ENCODE data around the gene NFIL3. TPM values are rescaled to one million over a fixed set of nuclear protein-coding genes. Genes with fewer than 3 reads are reported as not detected.

The NFIL3 gene
- polyA plus RNA-seq, 10 donors: 22.9 to 33.0 (median 24.1) TPM

DNA sequence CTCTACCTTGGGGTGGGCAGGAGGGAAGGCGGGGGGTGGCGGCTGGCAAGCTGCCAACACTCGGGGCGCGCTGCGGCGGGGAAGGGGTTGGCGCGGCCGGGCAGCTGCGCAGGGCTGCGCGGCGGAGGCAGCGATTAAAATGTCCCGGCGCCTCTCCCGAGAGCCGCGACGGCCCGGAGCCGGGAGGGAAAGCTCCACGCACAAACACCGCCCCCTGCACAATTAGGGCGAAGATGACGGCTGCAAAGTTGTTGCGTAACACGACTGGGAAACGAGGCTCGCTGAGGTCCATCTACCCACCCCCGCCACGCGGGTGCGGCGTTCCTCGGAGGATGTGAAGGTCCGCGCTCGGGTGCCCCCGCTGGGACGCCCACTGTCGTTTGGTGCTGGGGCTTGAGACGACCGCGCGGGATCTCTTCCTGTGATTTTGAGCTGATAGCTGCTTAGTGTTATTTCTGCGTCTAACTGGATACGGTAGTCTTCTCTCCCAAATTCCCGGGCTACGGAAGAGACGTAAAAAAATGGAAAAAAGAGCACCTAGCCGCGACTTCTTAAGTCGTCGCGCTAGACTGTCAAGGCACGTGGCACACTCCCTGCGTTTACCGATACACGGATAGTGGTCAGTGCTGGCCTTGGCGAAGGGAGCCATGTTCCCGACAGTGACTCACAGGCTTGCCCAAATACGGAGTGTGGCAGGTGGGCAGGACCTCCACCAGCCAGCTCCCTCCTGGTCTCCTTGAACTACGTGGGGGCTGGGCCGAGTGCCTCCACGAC, 958 bp upstream of the NFIL3 start:
- DNase-seq: peak; percentile 64 to 91 (median 82)

- peak; percentile 59 to 86 (median 74) for DNase-seq
These were observed 597 bp downstream of the NFIL3 start for GRCh38 chr9:91422758-91423711.

DNA sequence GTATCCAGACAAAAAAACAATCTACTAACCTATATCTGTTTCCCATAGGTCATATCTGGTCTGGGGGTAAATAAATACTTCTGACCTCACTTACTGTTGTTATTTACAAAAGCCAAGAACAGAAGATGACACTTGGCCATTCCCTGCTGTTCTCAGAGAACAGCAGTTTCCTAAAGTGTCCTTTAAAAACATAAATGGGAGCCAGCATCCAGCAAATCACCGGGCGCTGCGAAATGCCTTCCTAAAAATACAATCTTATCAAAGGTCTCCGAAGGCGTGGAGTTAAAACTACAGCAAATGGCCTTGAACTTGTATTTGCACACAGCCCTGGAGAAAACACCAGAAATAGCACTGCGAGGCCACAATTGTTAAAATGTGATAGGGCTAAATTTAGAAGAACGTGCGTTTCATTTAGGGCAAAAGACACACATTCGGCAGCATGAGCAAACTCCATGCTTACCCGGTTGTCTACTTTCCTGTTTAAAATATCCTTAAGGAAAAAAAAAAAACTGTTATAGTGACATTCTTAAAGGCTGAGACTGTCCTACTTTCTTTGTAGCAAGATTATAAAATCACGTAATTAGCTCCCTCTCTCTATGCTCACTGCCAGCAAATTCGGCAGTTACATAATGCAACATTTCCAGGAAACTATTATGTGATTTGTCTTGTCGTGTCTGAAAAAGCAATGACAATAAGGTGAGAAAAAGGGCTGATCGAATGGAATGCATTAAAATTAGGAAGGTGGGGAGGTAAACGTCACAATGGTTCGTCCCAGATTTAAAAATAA, 1.5 kb downstream of the NFIL3 start:
- DNase-seq: peak in 2 of 3 donors; percentile 49

DNA sequence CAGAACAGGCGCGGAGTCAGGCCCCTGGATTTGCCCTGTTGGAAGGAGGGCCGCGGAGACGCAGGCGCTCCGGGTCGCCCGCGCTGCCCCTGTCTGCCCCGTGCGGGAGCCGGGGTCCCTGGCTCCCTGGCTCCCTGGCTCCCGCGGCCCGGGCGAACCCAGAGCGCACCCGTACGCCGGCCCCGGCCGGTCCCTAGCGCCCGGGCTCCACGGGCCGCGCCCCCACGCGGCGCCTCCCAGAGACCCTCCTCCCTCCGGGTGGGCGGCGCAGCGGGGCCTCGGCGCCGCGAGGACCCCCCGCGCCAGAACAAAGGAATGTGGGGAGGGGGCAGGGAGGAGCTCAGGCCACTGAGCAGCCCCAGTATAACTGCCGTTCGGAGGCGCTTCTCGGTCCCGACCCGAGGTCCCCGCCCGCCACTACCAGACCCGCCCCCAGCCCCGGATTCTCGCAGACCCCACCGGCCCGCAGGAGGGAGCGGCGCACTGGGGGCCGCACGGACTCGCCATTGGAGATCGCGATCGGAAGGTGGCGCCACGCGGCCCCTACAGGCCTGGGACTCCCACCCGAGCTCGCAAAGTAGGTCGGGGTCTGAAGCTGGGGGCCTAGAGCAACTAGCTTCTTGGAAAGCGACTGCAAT, 2.4 kb downstream of the NFIL3 start:
- DNase-seq: peak; percentile 32 to 71 (median 46)

DNA sequence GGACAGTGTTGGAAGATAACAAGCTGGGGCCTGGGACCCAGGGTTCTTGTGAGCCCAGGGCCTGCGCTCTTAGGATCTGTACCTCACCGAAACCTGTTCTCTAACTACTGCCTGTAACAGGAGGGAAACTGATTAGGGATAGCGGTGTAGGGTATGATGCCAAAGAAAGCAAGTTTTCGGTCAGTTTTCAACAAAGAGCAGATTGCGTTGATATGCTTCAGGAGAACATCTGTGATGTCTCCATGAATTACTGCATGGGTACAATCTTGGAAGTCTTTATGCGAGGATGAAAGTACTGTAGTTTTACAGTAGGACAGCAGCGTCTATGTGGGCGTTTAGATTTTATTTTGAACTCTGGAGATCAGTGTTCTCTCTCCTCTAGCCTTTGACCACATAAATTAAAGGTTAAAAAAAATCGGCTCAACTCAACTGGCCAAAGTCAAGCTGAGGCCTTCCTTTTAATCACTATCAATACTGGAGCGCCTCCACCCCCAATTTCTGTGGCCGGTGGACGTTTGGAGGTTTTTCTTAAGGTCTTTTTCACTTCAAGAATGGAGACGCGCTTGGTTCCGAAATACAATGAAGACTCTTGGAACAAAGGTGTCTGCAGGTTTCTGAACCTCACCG, 3.0 kb downstream of the NFIL3 start:
- DNase-seq: peak in 1 of 3 donors; percentile 48

DNA sequence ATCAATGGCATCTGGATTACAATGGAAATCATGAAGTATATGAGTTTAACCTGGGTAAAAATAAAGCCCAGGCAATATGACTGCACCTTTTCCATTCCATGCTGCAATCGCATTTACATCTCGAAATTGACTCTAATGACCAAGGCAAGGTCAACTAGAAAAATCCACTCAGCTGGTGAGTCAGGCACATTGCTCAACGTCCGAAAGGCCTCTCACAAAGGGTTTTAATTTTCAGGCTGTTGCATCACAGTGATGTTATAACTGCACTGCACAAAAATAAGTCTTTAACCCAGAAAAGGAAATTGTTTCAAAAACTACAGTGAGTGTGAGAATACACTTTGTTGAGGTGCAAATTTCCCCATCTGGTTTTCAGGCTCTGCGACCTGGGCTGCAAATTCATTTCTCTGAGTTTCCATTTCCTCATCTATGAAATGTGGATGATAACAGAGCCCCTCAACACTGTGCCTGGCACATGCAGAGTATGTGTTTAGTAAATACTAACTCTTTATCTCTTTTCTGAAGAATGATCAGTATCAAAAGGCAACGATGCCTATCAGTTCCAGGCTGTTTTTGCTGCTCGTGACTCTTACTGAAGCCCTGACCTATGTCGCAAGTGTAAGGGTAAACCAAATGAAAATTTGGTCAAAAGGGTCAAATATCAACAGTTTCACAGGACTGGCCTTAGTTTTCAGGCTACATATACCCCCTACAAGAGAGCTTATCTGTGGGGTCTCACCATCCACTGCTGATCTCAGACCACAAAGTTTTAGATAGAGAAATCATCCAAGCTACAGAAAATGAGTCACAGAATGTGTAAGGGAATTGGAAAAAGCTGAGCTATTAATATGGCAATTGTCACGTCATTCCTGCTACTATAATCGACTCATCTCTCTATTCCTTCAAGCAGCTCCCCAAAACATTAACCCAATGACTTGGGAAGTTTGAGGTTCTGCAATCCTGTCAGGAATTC, 4.1 kb downstream of the NFIL3 start:
- peak in 2 of 3 donors; percentile 35 to 80 for DNase-seq

DNA sequence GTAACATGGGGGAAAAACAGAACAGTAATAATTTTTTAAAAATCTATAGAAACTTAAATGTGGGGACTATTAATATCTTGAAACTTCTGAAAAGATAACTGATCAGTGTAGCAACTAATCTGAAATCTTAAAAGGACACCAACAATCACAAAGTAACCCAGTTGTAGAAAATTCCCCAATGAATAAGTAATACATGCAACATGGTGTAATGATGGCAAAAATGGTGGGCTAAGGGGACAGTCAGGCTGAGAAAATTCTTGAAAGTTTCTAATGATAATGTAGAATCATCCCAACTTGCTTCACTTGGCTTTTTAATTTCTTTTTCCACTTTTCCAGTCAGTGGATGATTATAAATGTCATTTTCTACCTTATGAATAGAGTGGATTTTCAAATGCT, 5.4 kb downstream of the NFIL3 start:
- DNase-seq: no peak

DNA sequence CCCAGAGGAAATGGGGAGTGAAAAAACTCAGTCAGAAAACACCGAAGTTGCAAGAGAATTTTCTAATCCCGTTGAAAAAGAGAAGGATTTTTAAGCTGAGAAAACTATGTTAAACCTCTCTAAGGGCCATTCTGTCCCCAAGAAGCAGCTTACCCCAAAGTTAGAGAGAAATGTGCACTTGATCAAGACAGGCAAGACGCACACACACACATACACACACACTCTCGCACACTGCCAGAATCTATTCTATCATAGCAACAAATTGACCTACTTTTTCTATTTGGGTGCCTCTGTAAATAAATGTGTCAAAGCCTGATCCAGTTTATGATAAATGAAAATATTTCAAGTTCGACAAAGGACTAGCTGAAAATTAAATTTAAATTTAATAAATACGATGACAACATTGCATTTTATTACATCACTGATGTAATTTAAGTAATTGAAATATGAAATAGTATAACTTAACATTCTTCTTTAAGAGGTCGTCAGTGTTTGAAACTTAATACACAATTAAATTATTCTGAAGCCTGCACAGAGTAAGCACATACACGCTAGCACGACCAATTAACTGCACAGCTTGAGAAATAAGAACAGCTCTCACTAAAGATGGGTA, 5.9 kb downstream of the NFIL3 start:
- no peak for DNase-seq

DNA sequence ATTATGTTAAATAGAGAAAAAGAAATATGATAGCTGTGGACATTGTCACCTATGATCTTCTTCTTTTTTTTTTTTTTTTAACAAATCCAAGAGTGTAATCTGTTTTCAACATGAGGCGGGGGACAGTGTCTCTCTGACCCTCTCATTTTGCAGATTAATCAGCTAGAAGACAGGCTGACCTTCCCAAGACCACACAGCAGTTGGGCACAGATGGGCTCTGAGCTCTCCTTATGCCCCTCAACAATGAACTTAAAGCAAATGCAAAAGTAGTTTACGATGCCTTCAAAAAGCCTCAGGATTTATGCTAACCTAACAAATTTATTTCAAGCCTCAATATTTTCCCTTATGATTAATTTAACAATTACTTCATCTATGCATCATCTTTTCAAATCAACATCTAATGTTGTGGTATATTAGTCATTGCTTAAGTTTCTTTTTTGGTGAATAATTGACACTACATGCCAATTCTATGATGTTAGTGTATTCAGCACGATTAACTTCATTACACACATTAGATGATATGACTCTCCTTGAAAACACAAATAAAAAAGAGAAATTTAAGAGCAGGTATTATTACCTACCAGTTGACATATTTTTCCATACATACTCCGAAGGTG, 7.4 kb downstream of the NFIL3 start:
- no peak for DNase-seq

- DNase-seq: no peak
These were observed 8.3 kb downstream of the NFIL3 start for GRCh38 chr9:91415290-91415689.

- no peak for DNase-seq
These were observed 10.7 kb downstream of the NFIL3 start for GRCh38 chr9:91412941-91413340.

DNA sequence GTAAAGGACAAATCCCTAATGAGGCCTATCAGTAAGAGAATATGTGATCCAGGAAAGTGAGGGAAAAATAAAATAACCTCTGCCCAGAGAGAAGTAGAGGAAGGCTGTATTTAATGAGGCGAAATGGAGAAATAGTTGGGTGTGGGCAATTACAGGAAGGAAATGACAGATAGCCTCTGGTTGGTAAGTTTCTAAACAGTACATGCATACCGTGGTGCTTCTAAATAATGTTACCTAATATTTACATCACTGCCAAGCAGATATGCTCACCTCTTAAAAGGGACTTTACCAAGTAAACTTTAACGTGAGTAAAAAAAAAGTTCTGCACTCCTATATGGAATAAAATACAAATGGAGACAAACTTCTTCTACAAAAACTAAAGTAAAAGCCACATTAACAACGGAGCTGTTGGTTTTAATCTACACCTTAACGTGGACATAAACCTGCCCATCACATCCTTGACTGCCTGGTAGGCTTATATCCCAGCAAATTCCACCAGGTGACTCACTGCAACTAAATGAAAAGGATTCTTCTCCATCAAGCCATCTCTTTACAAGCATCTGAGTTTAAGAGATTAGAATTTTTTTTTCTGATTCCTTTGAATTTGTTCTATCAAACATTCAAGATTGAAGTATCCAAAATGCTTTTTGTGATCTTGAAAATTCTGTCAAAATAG, 12.4 kb downstream of the NFIL3 start:
- DNase-seq: no peak

GRCh38 chr9:91410161-91410560, 13.5 kb downstream of the NFIL3 start:
- DNase-seq: no peak

GRCh38 chr9:91408475-91408874, 15.2 kb downstream of the NFIL3 start:
- no peak for DNase-seq

GRCh38 chr9:91407580-91408318, 15.9 kb downstream of the NFIL3 start:
- no peak for DNase-seq

GRCh38 chr9:91405343-91406077, 18.1 kb downstream of the NFIL3 start:
- no peak for DNase-seq

All from muscle of back (tissue), 11 donors.